Activated T-cell treated with anti-CD3 and anti-CD28 coated beads, Interleukin-2, amount 50 U/mL, for 1 hour (primary cell): Measurements from ENCODE around the gene SLC10A4.
"Not testable (repeated sequence)": the region's sequence is repeated elsewhere in the genome, so short reads cannot be mapped to it uniquely, and the experiment has no call there.

ENCODE experiments used
- DNase-seq: peaks from one replicate; pipeline ENCODE4 v3.0.0-alpha.2; 2020

SLC10A4 gene

GRCh38 chr4:48483006-48483776 lies at the start of gene SLC10A4:
SLC10A4 (plus strand) TSS chr4:48483343; CDS start chr4:48483562, 219 bp downstream.
- DNase-seq, result peak; percentile 29

- DNase-seq, result no peak
Observed at GRCh38 chr4:48436318-48436717, 46.8 kb upstream of the SLC10A4 start.

GRCh38 chr4:48439988-48440387 lies 43.2 kb upstream of the SLC10A4 start:
- no peak for DNase-seq

GRCh38 chr4:48440914-48441313 lies 42.2 kb upstream of the SLC10A4 start:
- not testable (repeated sequence) for DNase-seq

GRCh38 chr4:48445704-48446103 lies 37.4 kb upstream of the SLC10A4 start:
- no peak for DNase-seq

- no peak for DNase-seq
Observed at GRCh38 chr4:48446642-48447041, 36.5 kb upstream of the SLC10A4 start.

- DNase-seq, result no peak
Observed at GRCh38 chr4:48449151-48449550, 34.0 kb upstream of the SLC10A4 start.

- DNase-seq, result no peak
Observed at GRCh38 chr4:48450740-48451139, 32.4 kb upstream of the SLC10A4 start.

GRCh38 chr4:48451656-48452055 lies 31.5 kb upstream of the SLC10A4 start:
- DNase-seq, result not testable (repeated sequence)

GRCh38 chr4:48454591-48454990 lies 28.6 kb upstream of the SLC10A4 start:
- DNase-seq, result no peak

- DNase-seq, result no peak
Observed at GRCh38 chr4:48461000-48461399, 22.1 kb upstream of the SLC10A4 start.

- no peak for DNase-seq
Observed at GRCh38 chr4:48462363-48462762, 20.8 kb upstream of the SLC10A4 start.

GRCh38 chr4:48467442-48467841 lies 15.7 kb upstream of the SLC10A4 start:
- no peak for DNase-seq

GRCh38 chr4:48467891-48468290 lies 15.3 kb upstream of the SLC10A4 start:
- DNase-seq, result no peak

GRCh38 chr4:48470137-48470536 lies 13.0 kb upstream of the SLC10A4 start:
- DNase-seq, result no peak

- no peak for DNase-seq
Observed at GRCh38 chr4:48470570-48470969, 12.6 kb upstream of the SLC10A4 start.

- DNase-seq, result no peak
Observed at GRCh38 chr4:48472794-48473193, 10.3 kb upstream of the SLC10A4 start.

GRCh38 chr4:48475770-48476169 lies 7.4 kb upstream of the SLC10A4 start:
- no peak for DNase-seq

- DNase-seq, result no peak
Observed at GRCh38 chr4:48478273-48478672, 4.9 kb upstream of the SLC10A4 start.

- DNase-seq, result no peak
Observed at GRCh38 chr4:48481581-48481980, 1.6 kb upstream of the SLC10A4 start.

GRCh38 chr4:48483777-48484493 lies 792 bp downstream of the SLC10A4 start:
- peak; percentile 26 for DNase-seq

GRCh38 chr4:48484494-48485168 lies 1.5 kb downstream of the SLC10A4 start:
- no peak for DNase-seq

GRCh38 chr4:48489683-48490011 lies 6.5 kb downstream of the SLC10A4 start:
- DNase-seq, result no peak
